Measurements from ENCODE around the gene GRID1. TPM values are rescaled to one million over a fixed set of nuclear protein-coding genes. Genes with fewer than 3 reads are reported as not detected.
A peak's percentile ranks its signal among the peaks of the same experiment; 100 is the strongest.

The GRID1 gene
- total RNA-seq, 1 donor from 2014 or later, result under 0.01 TPM

DNA sequence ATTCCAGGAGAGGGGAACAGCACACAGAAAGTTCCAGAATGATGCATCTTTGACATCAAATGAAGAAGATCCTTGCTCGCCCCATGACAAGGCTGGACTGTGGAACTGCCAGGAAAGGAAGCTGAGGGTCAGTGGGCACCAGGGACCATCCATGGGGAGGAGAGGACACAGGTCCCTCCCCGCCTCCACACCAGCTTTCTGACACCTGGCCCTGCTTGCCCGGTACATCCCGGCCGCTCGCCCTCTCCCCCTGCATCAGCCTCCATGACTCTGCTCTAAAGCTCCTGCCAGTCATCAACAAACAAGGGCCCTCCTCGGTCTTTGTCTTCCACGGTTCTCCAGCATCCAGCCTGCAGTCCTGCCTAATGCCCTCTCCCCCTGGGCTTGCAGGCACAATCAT is 222.3 kb downstream of the GRID1 start:
- DNase-seq (ENCODE audit: low read depth) (no peak), FAIRE-seq (no peak)
- Histone ChIP-seq H3K4me3 (ENCODE audit: low read depth, low read length) (no peak overlapping the region), H3K27me3 (ENCODE audit: control insufficient read depth, insufficient read depth, low read length) (no peaks in the 10 kb centered on the region), H3K36me3 (ENCODE audit: control insufficient read depth, insufficient read depth, low read length) (no peaks in the 10 kb centered on the region)
- TF ChIP-seq, protein P1, sequence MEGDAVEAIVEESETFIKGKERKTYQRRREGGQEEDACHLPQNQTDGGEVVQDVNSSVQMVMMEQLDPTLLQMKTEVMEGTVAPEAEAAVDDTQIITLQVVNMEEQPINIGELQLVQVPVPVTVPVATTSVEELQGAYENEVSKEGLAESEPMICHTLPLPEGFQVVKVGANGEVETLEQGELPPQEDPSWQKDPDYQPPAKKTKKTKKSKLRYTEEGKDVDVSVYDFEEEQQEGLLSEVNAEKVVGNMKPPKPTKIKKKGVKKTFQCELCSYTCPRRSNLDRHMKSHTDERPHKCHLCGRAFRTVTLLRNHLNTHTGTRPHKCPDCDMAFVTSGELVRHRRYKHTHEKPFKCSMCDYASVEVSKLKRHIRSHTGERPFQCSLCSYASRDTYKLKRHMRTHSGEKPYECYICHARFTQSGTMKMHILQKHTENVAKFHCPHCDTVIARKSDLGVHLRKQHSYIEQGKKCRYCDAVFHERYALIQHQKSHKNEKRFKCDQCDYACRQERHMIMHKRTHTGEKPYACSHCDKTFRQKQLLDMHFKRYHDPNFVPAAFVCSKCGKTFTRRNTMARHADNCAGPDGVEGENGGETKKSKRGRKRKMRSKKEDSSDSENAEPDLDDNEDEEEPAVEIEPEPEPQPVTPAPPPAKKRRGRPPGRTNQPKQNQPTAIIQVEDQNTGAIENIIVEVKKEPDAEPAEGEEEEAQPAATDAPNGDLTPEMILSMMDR (IDR thresholded peaks at IDR 0.05; ENCODE audit: insufficient read depth, low read length, severe bottlenecking), result no peak

DNA sequence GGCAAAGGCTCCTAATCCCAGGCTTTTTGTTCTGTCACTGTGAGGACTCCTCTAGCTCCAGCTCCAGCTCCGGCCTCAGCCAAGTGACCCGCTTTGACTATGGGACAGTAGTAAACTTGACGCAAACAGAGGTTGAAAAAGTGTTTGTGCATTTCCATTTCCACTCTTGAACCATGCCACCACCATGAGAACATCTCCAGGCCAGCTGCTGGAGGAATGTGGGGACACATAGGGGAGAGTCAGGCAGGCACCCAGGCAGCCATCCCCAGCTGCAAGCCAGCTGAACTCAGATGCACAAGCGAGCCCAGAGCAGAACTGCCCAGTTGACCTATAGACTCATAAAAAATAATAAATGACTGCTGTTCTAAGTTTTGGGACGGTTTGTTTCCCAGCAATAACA is 224.7 kb downstream of the GRID1 start:
- Histone ChIP-seq H3K27me3 (ENCODE audit: control insufficient read depth, insufficient read depth, low read length) (no peaks in the 10 kb centered on the region), H3K4me3 (ENCODE audit: low read depth, low read length) (no peak overlapping the region), H3K36me3 (ENCODE audit: control insufficient read depth, insufficient read depth, low read length) (no peaks in the 10 kb centered on the region)
- TF ChIP-seq, protein P1 (IDR thresholded peaks at IDR 0.05; ENCODE audit: insufficient read depth, low read length, severe bottlenecking), result no peak
- DNase-seq (ENCODE audit: low read depth) (no peak), FAIRE-seq (no peak)

DNA sequence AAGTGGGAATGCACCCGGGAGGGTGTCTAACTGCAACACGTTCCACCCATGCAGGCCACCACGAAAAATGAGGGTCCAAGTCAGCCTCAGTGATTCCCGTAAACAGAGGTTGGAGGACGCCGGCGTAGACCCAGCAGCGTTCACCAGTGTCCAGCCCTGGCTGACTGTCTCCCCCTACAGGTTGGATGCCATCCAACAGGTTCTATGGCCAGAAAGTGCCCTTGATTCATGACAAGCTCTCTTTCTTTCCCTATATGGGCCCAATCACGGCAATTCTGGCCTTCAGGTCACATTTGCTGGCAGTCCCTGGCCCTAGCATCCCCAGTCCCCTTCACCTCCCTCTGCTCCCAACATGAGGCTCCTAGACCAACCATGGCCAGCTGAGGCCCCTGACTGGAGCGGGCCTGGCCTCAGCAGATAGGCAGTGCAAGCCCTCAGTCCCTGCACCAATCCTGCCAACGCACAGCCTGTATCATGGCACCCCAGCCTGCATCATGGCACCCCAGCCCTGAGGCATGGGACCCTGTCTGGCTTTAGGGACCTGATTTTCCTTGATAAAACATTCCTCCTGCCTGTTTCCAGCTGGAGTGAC is 227.4 kb downstream of the GRID1 start:
- no peaks in the 10 kb centered on the region for H3K36me3 ChIP-seq (ENCODE audit: control insufficient read depth, insufficient read depth, low read length)
- H3K27me3 ChIP-seq (ENCODE audit: control insufficient read depth, insufficient read depth, low read length), result no peaks in the 10 kb centered on the region
- no peak for DNase-seq (ENCODE audit: low read depth)
- TF ChIP-seq, protein P1 (IDR thresholded peaks at IDR 0.05; ENCODE audit: insufficient read depth, low read length, severe bottlenecking), result peak; percentile 31
- FAIRE-seq, result no peak
- H3K4me3 ChIP-seq (ENCODE audit: low read depth, low read length), result no peak overlapping the region

DNA sequence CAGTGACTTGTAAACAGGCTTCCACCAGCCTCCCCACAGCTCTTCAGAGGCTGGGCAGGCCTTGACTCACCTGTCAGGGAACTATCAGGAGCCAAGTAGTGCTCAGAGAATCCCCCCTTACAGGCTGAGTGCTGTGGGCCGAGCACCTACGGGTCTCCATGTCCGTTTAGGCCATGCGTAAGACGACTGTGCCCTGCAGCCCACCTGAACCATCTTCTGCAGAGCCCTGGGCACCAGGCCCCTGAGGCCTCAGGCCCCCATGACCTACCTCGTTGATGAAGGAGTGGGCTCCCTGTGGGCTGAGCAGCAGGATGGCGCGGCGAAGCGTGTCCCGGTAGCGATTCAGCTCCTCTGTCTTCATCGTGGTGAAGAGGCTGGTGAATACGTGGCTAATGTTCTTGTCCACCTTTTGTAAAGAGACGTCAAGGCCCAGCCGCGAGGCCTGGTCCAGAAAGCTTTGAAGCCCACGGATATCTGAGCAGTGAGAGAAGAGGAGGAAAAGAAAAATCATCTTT is 228.0 kb downstream of the GRID1 start:
- H3K36me3 ChIP-seq (ENCODE audit: control insufficient read depth, insufficient read depth, low read length), result no peaks in the 10 kb centered on the region
- TF ChIP-seq, protein P1 (IDR thresholded peaks at IDR 0.05; ENCODE audit: insufficient read depth, low read length, severe bottlenecking), result no peak
- H3K27me3 ChIP-seq (ENCODE audit: control insufficient read depth, insufficient read depth, low read length), result no peaks in the 10 kb centered on the region
- FAIRE-seq, result peak; percentile 18
- H3K4me3 ChIP-seq (ENCODE audit: low read depth, low read length), result no peak overlapping the region
- no peak for DNase-seq (ENCODE audit: low read depth)

DNA sequence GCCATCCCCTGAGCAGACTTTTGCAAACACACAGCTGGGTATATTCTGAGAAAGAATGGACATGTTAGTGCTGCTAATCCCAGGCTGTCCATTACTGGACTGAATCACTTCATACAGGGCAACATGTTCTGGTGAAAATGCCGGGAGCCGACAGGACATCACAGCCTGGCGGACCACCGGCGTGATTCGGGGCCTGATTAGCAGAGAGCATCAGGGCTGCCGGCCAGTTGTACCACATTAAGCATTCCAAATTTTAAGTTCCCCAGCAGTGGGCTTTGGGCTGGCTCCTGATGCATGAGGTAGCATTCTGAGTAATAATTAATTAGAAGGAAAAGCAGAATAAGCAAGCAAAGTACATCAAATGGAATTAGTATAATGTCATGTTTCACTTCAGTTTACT is 229.0 kb downstream of the GRID1 start:
- Histone ChIP-seq H3K4me3 (ENCODE audit: low read depth, low read length) (no peak overlapping the region), H3K27me3 (ENCODE audit: control insufficient read depth, insufficient read depth, low read length) (no peaks in the 10 kb centered on the region), H3K36me3 (ENCODE audit: control insufficient read depth, insufficient read depth, low read length) (no peaks in the 10 kb centered on the region)
- DNase-seq (ENCODE audit: low read depth), result no peak
- FAIRE-seq, result no peak
- TF ChIP-seq, protein P1 (IDR thresholded peaks at IDR 0.05; ENCODE audit: insufficient read depth, low read length, severe bottlenecking), result no peak

DNA sequence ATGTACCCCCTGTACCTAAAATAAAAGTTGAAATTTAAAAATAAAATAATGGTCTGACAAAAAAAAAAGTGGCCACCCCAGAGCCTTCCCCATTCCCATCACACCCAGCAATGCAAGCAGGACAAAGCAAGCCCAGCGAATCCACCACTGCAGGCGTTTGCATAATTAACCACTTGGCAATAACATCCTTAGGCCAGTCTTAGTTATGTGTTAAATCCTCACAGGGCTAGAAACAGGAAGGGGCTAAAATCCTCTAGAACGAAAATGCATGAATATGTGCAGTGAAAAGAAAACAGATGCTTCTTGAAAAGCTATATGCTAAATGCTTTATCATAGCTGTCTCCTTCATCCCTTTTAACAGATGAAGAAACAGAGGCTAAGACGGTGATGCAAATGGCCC is 229.7 kb downstream of the GRID1 start:
- DNase-seq (ENCODE audit: low read depth), result no peak
- H3K36me3 ChIP-seq (ENCODE audit: control insufficient read depth, insufficient read depth, low read length), result no peaks in the 10 kb centered on the region
- H3K27me3 ChIP-seq (ENCODE audit: control insufficient read depth, insufficient read depth, low read length), result no peaks in the 10 kb centered on the region
- FAIRE-seq, result no peak
- no peak overlapping the region for H3K4me3 ChIP-seq (ENCODE audit: low read depth, low read length)
- TF ChIP-seq, protein P1 (IDR thresholded peaks at IDR 0.05; ENCODE audit: insufficient read depth, low read length, severe bottlenecking), result no peak

Data from bronchial epithelial cell (primary cell).